NCI-H69 (cell line): Measurements from ENCODE around the gene BCL2L1.

ENCODE experiments used
- DNase-seq: peaks from one replicate; lab custom pipeline; 2025; lab: John Stamatoyannopoulos, UW

Gene BCL2L1

DNA sequence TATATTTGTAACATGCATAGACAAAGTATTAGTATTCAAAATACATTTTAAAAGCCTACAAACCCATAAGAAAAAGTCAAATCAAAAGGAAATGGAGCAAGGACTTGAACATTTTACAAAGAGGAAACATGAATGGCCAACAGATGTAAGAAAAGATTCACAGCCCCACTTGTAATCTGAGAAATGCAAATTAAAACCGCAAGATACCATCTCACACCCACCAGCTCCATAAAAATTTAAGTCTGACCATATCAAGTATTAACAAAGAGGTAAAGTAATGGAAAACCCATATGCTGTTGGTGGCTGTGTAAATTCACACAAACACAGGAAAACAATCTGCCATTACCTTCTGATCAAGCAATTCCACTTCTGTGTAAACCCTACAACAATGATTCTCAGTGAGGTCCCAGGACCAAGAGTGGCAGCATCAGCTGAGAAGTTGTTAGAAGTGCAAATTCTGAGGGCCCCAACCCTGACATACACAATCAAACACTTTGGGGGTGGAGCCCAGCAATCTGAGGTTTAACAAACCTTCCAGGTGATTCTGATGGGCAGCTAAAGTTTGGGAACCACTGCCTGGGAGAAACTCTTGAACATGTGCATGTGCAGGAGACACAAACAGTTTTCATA, 30.9 kb downstream of the BCL2L1 start:
- peak; percentile 55 for DNase-seq

DNA sequence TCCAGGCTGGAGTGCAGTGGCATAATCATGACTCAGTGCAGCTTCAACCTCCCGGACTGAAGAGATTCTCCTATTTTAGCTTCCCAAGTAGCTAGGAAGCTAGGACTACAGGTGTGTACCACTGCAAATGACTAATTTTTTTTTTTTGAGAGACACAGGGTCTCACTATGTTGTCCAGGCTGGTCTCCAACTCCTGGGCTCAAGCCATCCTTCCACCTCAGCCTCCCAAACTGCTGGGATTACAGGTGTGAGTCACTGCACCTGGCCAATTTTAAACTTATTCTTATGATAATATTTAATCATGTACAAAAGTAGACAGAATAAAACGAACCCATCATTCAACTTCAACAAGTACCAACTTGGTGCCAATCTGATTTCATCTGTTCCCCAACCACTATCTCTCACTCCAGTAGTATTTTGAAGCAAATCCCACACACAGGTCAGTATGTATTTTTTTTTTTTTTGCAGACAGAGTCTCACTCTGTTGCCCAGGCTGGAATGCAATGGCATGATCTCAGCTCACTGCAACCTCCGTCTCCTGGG, 32.5 kb downstream of the BCL2L1 start:
- no peak for DNase-seq

DNA sequence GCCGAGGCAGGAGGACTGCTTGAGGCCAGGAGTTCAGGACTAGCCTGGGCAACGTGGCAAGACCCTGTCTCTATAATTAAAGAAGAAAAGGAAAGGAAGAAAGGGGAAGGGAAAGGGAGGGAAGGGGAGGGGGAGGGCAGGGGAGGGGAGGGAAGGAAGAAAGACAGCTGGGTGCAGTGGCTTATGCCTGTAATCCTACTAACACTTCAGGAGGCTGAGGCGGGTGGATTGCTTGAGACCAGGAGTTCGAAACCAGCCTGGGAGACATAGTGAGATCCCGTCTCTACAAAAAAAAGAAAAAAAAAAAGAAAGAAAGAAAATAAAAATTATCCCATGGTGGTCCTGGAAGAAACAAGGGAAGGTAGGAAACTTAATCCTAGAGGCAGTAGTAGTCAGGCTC, 33.5 kb downstream of the BCL2L1 start:
- peak; percentile 39 for DNase-seq

DNA sequence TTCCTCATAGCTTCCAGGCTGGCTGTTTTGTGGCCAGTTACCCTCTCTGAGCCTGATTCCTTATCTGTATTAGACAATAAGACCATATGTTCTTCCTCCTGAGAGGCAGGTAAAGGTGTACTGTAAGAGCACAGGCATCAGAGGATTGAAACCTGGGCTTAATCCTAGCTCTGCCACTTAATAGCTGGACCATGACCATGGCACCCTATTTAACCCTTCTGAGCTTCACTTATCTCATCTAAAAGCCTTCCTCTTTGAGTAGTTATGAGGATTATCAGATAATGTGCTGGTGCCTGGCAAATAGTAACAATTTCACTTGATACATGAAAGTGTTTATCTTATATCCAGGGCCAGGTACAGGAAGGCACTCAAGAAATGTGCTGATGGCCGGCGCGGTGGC, 34.9 kb downstream of the BCL2L1 start:
- peak; percentile 49 for DNase-seq

DNA sequence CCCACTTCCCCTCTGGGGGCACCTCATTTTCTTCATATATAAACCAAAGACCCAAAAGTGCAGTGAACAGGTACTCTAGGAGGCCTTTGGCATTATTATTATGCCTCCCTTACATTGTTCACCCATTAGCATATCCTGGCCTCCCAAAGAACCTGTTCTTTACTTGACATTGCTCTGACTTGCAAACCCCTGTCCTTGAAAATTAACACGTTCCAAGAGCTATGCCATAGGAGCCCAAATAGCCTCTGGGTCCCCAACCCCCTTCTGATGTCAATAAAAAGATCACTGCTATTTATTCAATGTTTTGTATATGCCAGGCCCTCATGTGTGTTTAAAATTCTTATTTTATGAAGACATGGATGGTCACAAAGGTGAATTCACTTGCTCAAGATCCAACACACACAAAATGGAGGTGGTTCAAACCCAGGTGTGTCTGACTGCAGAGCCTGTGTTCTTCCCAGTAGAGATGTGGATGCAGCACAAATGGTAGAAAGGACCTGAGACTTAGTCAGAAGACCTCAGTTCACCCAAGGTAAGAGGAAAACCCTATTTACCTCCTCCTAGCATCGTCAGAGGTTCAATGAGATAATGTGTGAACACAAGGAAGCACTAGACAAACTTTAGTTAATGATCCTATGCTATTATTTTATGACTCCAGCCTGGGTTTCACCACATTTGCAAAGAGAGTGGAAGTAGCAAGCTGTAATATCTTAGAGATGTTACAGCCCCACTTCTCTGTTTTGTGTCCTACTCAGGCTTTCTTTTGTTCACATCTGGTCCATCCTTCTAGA, 36.6 kb downstream of the BCL2L1 start:
- DNase-seq, result no peak

DNA sequence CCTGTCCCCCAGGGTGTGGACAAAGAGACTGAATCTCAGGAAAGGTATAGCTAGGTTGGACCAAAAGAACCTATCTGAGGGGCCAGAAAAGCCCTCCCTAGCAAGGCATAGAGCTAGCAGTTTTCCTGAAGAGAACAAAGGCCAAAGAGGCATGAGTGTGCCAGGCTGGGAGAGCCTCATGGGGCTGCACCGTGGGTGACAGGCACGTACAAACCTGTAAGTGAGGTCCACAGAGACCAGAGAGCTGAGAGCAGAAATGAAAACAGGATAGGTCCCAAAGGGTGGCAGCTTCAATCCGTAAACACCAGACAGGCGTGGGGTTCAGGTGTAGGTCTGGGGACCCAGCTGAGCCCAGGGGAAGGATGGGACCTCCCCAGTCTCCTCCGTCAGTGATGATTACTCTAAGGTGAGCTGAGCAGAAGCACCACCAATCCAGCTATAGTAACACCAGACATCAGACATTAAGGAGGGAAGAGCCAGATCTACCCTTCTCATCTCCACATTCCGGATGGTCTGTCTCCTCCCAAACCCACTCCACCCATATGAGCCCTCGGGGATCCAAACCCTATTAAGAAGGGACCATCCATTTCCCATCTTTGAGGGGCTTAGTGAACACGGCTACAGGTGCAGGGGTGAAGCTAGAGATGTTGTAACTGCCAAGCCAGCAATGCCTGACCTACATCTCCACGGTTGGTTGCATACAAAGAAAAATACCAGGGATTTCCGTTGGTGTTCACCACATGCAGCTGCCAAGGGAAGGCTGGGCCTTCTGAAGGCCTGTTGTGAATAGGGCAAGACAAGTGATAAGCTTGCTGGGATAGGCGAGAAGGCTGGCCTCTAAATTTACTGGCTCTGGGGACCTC, 38.3 kb downstream of the BCL2L1 start:
- peak; percentile 95 for DNase-seq

DNA sequence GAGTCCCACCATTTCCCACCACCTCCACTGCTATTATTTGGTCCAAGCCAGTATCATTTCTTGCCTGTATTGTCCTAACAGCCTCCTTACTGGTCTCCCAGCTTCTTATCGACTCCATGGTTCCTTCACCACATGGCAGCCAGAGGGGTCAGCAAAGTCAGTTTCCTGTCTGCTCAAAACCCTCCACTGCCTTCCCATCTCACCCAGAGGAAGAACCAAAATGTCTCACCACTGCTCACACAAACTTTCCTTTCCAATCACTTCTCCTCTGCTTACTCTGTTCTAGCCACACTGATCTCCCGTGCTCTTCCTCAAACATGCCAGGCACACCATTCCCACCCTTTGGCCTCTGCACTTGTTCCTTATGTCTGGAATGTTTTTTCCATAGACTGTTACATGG, 39.7 kb downstream of the BCL2L1 start:
- peak; percentile 56 for DNase-seq

DNA sequence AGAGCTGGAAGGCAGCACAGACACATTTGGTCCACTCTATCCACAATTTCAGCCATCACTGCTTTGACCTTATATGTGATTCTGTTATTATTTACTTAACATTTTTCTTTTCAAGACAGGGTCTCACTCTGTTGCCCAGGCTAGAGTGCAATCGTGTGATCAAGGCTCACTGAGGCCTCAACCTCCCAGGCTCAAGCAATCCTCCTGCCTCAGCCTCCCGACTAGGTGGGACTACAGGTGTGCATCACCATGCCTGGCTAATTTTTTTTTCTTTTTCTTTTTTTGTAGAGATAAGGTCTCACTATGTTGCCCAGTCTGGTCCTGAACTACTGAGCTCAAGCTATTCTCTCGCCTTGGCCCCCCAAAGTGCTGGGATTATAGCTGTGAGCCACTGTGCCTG, 40.3 kb downstream of the BCL2L1 start:
- DNase-seq, result no peak

DNA sequence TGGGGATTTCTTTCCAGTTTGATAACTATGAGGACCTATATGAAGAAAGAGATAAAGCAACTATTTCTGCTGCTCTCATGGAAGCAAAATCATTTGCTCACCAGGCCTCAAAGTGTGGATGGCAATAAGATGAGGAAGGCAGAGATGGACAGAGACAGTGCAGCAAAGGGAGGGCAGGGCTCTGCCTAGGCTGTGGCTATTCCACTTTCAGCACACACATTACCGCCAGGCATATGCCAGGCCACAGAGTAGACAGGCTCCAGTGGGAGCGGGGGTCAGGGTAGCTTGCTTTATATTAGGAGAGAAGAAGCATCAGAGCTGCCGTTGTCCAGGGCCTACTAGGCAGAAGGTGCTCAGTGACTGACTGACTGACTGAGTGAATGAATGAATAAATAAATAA, 40.9 kb downstream of the BCL2L1 start:
- no peak for DNase-seq

DNA sequence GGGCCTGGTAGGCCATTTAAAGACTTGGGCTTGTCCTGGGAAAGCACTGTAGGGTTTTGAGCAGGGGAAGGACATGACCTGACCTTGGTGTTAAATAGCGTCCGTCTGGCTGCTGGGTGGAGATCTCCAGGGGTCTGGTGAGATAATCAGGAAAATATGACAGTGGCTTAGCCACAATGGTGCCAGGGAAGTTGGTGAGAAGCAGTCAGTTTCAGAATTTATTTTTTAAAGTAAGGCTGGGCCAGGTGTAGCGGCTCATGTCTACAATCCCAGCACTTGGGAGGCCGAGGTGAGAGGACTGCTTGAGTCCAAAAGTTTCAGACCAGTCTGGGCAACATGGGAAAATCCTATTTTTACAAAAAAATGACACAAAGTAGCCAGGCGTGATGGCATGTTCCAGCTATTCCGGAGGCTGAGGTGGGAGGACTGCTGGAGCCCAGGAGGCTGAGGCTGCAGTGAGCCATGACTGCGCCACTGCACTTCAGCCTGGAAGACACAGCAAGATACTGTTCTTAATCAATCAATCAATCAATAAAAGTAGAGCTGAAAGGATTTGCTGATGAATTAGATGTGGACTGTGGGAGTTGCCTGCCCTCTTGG, 41.4 kb downstream of the BCL2L1 start:
- no peak for DNase-seq

DNA sequence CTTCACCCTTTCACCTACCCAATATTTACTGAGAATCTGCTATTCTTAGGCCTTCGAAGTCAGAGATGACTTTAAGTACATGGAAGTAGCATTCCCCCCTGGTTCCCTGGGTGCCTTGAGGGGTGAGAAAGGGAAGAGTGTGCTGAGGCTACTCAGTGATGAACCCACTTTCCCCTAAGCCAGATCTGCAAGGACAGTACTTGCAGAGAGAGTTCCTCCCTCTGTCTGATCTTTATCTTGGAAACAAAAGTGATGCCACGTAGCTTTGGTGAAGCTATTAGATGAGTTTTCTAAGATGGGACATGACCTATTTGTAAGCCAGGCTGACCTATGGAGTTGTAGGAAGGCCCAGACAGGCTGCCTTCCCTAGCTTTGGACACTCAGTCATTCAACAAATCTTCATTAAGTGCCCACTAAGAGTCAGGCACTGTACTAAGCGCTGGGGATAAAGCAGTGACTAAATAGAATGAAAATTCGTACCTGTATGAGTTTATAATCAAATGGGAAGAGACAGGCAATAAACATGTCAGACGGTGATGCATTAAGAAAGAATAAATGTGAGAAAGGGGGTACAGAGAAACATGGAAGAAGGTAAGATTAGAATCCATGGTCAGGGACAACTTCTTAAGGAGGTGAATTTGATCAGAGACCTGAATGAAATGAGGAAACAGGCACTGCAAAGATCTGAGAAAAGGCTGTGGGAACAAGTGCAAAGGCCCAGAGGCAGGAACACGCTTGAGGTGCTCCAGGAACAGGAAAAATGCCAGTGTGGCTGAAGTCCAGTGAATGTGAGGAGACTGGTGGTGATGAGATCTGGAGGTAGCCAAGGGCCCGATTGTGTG, 42.2 kb downstream of the BCL2L1 start:
- no peak for DNase-seq

DNA sequence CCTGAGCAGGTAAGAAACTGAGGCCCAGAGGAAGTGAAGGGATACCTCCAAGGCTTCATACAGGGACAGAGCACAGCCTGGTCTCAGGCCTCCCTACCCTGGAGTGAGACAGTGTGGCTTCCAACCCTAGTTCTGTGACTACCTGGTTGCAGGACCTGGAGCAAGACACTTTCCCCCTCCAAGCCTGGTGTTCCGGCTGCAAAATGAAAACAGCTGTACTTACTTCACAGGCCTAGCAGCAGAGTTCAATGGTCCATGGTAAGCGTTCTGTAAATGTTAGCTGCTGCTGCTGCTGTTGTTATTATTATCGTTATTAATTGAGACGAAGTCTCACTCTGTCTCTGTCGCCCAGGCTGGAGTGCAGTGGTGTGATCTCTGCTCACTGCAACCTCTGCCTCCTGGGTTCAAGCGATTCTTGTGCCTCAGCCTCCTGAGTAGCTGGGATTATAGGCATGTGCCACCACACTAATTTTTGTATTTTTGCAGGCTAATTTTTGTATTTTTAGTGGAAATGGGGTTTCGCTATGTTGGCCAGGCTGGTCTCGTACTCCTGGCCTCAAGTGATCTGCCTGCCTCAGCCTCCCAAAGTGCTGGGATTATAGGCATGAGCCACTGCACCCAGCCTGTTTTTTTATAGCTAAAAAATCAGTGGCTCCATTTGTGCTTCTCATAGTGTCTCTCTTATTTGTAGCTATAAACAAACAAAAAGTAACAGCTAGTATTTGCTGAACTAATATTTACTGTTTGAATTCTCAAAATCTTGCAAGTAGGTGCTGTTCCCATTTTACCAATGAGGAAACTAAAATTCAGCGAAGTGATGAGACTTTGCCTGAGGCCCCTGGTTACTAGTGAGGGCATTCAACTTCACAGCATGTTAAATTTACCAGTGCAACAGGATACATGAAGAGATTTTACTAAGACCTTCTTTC, 43.0 kb downstream of the BCL2L1 start:
- peak; percentile 55 for DNase-seq

DNA sequence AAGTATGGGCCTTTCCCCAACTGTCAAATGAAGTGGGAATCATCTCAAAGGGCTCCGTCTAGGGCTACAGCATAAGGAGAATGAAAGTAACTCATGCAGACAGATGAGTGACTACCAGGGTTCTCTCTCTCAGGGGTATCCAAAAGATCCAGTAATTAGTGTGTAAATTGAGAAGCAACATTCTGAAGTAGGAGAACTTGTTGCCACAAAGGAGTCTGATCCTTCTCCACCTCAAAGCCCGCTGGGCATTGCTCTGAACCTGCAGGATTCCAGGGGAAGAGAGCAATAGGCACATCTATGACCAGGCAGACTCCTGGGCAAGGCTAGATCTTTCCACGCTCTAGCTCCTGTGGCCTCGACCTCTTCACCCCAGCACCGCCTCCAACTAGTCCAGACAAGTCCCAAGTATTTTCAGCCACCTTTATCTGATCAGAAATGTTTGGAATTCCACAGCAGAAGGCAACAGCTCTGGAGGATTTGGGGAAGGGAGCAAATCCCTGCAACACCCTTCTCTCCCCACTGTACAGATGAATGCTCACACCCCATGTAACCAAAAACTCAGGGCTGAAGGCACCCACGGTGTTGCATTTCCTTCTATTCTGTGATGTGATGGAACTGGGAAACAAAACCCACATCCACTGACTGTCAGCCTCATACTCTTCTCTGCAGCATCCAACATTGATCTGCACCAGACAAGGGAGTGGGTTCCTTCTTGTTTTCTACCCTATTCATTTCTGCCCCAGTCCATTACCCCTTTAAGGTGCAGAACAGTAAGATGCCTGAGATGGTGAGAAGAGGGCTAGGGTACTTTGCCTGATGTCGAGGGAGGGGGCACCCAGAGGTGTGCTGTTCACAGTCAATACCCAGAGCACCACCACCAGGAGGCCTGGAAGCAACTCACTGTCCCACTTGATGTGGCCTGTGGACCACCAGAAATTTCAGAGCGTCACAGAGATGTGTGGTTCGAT, 44.0 kb downstream of the BCL2L1 start:
- DNase-seq, result no peak

DNA sequence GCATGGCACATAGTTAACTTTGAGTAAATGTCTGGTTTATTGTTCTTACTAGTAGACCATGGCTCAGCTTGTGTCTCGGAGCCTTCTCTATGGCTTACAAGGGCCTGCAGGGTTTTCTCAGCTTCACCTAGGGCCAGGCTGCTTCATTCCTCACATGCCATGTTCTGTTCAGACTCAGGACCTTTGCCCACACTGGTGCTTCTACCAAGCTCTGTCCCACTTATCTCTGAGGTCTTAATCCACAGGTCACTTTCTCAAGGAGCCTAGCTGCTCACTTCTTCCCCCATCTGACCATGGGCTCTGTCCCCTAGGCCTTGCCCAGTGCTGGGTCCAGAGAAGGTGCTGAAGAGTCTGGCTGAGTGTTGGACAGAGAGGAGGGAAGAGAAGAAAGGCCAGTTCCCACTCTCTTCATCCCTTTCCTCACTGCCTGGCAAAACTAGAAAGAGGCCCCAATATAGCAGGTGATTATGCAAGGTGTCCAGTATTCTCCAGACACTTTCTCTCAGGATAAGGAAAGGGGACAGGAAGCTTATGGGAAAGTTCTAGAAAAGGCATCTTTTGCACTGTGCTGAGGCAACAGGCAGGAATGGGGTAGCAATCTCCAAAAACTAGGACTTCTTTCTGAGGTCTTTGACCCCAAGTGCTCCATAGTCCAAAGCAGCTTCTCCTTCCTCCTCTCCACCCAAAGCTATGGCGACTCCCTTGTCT, 45.0 kb downstream of the BCL2L1 start:
- DNase-seq, result no peak

DNA sequence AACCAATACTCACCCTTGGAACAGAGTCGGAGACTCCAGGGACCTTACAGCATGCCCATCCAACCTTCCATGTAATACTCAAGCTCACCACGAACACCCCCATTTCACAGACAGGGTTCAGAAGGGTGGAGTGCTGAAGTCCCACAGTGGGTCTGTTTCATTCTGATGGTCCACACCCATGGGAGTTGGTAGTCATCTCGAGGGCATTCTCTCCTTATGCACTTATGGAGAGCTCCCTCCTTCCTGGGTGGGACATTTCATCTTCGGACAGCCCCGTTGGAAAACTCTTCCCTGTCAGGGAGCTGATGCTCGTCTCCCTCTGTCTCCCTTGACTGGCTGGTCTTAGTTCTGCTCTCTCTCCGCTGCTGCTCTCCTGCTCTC, 46.1 kb downstream of the BCL2L1 start:
- DNase-seq, result no peak

DNA sequence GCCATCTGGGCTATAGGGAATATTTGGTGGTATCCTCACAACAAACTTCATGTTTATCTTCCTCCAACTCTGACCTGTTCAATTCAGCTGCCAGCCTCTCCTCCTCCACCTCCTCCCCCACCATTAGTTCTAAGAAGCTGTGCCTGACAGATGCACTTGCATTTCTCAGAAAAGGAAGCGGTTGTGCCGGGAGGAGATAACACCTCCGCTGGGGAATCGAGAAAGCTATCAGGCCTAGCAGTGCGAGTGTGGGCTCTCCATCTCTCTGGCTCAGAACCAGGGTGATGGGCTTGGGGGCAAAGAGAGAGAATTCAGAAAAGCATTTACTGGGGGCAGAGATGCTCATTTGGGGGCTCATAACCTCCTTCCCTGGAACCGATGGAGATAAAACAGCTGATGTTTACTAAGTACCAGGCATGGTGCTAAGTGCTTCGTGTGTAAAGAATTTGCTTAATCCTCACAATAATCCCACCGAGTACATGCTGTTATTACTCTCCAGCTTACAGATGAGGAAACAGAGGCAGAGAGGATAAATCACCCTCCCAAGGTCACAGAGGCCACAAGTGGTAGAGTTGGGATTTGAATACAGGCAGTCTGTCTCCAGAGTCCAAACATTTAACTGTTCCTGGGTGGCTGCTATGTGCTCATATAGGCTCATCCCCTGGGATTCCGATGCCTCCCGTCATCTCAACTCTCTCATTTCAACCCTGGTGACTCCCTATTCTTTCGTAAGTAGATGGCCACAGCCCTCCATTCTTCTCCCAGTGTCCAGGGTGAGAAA, 46.6 kb downstream of the BCL2L1 start:
- DNase-seq, result no peak
